ENCODE data around the gene ST8SIA4.

ST8SIA4 gene

DNA sequence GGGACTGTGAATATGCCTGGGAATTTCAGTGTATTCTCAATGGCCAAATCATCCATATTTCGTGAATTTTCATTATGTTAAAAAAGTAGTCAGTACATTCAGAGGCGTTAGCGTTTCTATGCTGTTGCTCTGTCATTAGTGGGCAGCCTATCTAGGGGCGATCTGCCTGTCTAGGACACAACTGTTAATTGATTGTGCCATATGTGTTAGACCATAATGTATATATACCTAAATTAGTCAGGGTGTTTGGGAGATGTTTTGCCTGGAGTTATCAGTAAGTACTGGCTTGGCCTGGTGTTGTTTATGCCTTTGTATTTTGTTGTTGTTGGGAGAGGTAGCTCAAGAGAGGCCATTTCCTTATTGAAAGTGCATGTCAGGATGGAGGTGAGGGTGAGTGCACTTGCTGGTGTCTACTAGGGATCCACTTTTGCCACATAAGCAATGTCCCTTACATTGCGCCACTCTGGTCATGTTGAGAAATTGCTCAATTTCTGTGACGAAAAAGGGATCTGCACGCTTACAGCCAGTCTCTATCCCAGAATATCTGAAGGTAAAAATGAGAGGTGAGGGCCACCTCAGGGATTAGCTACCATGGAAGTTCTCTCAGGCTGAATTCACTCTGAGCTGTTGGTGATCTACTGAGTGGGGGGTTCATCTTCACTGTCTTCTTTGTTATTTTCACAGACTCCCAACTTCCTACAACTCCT is 123.3 kb downstream of the ST8SIA4 start:
- DNase-seq, result no peak

DNA sequence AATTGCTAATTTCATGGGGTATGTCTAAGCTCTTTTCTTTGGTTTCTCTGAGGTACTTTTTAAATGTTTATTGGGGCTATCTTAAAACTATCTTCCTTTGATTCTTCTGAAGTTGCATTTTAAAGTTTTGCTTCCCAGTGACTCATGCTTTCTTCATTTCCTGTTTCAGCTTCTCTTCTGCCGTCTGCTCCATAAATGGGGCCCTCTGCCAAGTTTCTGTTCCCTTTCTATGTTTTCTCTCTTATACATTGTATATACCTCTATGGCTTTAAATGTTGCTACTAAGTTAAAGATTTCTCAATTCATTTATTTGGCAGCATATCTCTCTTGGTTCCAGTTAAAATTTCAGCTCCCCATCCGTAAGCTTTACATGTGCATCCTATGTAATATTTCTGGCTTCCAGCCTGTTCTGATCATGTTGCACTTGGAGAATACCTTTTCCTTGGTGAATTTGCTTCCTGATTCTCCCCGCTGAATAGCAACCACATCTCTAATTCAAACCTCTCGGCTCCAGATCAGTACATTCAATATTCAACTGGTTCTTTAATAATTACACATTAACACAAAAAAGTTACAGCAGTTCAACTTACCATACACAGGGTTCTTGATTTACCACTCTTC is 125.3 kb downstream of the ST8SIA4 start:
- DNase-seq, result no peak

DNA sequence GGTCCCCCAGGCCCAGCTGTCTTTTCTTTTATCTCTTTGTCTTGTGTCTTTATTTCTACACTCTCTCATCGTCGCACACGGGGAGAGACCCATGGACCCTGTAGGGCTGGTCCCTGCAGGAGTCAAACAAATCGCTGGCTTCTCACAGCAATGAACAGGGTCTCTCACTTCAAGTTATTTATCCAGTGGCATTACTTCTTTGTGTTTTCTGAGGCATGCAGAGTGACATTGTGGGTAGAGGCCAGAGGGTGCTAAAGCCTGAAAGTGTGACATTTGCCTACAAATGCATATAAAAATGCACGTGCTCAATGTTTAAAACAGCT is 127.6 kb downstream of the ST8SIA4 start:
- no peak for DNase-seq

DNA sequence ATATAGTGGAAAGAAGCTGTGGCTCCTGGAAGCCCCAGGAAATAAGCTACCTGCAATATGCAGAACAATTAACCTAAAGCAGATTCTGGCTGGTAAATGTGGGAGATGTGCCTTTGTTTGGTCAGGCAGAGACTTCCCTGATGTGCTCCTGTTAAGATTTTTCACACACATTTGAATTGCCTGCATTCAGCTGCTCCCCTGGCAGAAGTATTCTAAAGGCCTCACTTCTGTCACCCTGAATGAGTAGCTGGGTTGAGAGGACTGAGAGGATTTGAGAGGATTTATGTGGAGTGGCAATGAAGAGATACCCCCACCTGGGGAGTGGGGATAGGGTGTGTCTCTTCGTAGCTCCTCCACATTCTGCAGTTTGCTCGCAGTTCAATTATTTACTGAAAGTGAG is 130.5 kb downstream of the ST8SIA4 start:
- no peak for DNase-seq

DNA sequence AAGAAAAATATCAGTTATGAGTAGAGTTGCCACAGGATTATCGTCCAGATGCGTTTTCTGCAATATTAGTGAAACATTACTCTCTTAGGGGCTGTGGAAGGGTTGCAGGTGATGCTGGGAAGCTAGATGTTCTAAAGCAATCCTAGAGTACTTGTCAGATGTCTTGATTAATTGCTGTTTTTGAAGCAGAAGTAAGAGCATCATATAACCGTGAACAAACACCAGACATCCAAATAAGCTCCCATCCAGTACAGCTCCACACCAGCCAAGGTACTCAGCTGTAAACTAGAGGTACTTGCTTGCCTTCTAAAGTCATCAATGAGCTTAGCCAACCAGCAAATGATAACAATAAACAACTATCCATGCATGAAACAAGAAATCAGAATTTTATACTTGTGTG is 131.1 kb downstream of the ST8SIA4 start:
- DNase-seq, result no peak

DNA sequence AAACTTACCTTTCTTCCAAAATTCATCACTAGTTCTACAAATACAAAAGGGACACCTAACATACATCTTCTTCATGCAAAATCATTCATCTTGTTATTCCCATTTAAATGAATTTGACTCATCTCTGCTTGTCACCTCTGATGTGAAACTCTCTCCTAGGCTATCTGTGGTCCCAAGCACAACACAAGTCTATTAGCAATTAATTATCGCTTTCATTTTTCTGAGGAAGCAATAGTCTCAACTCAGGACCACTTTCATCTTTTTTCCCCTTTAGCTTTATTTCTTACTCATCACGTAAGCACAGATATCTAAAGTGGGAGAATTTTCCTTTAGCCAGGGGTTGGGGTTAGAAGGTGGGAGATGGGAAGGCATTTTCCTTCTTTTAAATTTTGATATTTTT is 131.9 kb downstream of the ST8SIA4 start:
- no peak for DNase-seq

DNA sequence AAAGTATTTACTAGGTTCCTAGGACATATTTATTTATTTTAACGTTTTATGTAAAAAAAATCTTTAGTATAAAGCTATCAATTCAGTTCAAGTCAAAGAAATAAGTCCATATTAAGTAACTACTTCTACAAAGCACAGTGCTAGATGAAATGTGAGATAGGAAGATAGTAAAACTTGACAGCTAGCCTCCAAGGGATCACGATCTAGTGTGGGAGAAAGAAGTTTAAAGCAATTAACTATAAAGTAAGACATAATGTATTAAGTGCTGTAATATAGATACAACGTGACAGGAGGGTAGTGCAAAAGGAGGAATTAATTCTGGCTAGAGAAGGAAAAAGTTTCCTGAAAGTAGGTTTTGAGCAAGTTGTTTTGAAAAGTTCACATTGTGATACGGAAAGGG is 134.9 kb downstream of the ST8SIA4 start:
- no peak for DNase-seq

DNA sequence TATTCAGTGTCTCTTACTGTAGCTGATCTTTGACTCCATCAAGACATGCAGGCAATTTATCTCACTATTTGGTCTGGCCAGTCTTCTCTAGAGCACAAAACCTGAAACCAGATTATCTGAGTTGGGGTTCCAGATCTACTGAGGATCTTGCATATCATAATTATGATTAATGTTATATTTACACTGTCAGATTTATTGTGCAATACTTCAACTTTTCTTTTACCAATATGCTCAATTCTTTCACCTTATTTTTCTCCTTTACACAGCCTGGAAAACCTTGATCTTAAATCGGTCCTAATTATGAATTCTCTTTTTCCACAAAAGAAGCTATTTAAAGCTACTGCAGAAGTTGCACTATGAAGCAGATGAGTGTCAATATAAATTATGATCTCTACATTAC is 140.1 kb downstream of the ST8SIA4 start:
- DNase-seq, result no peak

DNA sequence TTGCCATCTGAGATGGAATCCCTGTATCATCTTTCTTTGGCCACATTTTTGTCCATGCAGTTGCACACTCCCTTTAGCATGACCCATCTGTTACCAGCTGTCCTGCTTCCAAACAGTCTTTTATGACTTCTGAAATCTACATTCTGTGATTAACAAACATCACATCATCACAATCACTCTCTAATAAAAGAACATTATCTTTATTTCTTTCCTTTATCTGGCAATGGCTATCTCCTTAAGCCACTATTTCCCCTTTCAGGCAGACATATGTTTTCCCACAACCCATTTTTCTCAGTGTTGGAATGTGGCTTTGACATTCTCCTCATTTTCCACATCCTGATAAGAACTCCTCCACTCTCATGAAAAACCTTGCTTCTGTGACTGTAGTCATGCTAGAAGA is 141.0 kb downstream of the ST8SIA4 start:
- DNase-seq, result no peak

DNA sequence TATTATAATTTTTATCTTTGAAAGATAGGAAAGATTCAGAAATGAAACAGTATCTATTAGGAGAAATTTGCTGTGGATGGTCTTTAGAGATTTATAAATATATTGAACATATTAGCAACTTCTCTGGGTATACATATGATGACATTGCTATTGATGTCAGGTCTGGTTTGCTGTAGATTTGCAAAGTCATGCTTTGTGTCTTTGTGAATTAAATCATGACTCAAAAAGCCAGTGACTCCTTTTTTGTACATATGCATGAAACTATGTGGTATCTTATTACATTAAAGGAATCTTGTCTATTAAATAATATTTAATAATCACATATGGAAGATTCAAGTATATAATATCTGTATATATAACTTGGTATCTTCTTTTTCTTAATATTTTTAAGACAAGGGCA is 141.9 kb downstream of the ST8SIA4 start:
- no peak for DNase-seq

DNA sequence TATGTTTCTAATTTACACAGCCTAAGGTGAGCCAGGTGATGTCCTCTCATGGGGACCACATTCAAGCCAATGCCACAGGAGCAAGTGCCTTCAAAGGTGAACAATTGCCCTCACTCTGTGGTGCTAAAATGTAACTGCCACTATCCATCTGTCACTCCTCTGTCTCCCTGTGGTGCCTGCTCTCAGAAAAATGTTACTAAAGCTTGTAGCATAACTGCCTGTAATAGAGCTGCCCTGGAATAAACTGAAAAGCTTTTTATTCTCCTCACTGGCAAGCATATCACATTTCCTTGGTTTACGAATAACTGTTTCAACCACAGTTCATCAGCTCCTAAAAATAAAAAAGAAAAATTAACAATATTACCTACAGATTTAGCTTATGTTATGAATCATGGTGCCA is 142.4 kb downstream of the ST8SIA4 start:
- no peak for DNase-seq

DNA sequence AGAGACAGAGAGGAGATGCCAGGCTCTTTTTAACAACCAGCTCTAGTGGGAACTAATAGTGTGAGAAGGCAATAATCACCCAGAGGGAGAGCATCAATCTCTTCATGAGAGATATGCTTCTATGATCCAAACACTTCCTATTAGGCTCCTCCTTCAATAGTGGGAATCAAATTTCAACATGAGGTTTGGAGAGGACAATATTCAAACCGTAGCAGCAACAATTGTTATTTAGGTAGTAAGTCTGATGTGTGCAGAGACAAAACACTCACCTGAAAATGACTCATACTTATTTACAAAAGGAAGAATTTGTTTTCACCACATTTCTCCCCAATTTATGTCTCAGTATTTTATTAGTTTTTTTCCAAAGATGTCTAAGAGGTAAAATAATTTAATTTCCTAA is 144.3 kb downstream of the ST8SIA4 start:
- DNase-seq, result no peak

DNA sequence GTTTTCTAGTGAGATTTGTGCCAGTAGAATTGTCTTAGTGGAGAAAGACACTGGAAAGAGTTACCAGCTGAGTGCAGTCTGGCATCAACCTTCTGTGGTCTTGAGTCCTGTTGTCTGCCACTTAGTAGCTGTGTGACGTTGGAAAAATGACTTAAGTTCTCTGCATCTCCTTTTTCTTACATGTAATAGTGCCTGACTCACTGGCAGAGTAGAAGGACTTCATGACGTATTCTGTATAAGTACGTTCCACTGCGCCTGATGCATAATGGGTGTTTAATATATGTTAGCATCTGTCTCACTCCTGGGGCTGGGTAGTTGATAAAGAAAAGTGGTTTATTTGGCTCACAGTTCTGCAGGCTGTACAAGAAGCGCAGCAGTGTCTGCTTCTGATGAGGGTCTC is 144.8 kb downstream of the ST8SIA4 start:
- no peak for DNase-seq

DNA sequence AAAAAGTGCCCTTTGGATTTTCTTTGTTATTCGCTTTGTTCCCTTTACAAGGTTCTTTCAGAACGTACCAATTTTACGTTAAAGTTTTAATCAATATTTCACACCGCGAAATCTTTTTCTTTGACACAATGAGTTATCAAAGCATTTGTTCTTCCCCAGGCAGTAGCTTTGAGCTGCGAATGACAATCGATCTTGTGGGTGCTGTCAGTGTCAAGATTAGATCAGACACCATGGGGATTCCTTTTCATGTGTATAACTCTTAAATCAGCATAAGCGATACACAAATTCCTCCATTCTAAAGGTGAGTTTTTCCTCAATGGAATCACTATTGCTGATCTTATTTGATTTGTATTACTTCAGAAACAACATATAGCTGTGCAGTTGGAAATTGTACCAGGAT is 145.5 kb downstream of the ST8SIA4 start:
- no peak for DNase-seq

Measured in NCI-H1694 treated with DMSO at 0.1 percent for 48 hours (cell line).